Liver (tissue), 9 donors: ENCODE measurements around the gene FGD5. TPM values are rescaled to one million over a fixed set of nuclear protein-coding genes. Genes with fewer than 3 reads are reported as not detected.
A peak's percentile ranks its signal among the peaks of the same experiment; 100 is the strongest.

Experiments
- DNase-seq: peaks from one replicate; pipeline ENCODE4 v3.0.0-alpha.2; 2017; ENCODE audit warnings: low spot score
- H3K27ac ChIP-seq, 2 donors: one replicate each; pipeline ENCODE4 v1.7.0; 2013; ENCODE audit warnings: inconsistent platforms in 2 of 2, low read length in 2 of 2, control low read depth in 1 of 2, low read depth in 1 of 2, mild to moderate bottlenecking in 1 of 2
- H3K27me3 ChIP-seq, 4 donors: one replicate each; pipeline versions ENCODE4 v1.6.1 to v1.7.0; 2013; ENCODE audit warnings: low read length in 3 of 4, inconsistent platforms in 1 of 4, mild to moderate bottlenecking in 1 of 4, moderate library complexity in 1 of 4; ENCODE audit not compliant: control insufficient read depth in 4 of 4, insufficient read depth in 4 of 4
- H3K36me3 ChIP-seq, 4 donors: one replicate each; pipeline versions ENCODE4 v1.6.1 to v1.7.0; 2013; ENCODE audit warnings: low read length in 3 of 4, mild to moderate bottlenecking in 3 of 4, low read depth in 1 of 4, moderate library complexity in 1 of 4; ENCODE audit not compliant: control insufficient read depth in 4 of 4, insufficient read depth in 3 of 4
- H3K4me1 ChIP-seq, 4 donors: one replicate each; pipeline versions ENCODE4 v1.6.1 to v1.7.0; 2013; ENCODE audit warnings: low read length in 3 of 4, mild to moderate bottlenecking in 3 of 4, moderate library complexity in 1 of 4; ENCODE audit not compliant: control insufficient read depth in 4 of 4, insufficient read depth in 4 of 4
- H3K4me3 ChIP-seq, 3 donors: one replicate each; pipeline versions ENCODE4 v1.6.1 to v1.7.0; 2013; ENCODE audit warnings: low read length in 3 of 3, control low read depth in 1 of 3, low read depth in 1 of 3, mild to moderate bottlenecking in 1 of 3
- H3K9ac ChIP-seq, 2 donors: one replicate each; pipeline ENCODE4 v1.7.0; 2013; ENCODE audit warnings: low read length in 2 of 2, mild to moderate bottlenecking in 2 of 2, moderate library complexity in 2 of 2, control low read depth in 1 of 2, low read depth in 1 of 2
- H3K9me3 ChIP-seq, 4 donors: one replicate each; pipeline versions ENCODE4 v1.6.1 to v1.7.0; 2013; ENCODE audit warnings: low read length in 3 of 4; ENCODE audit not compliant: control insufficient read depth in 4 of 4
- ATF3 ChIP-seq: IDR thresholded peaks from 2 replicates; pipeline ENCODE4 v1.6.1; 2016; ENCODE audit warnings: antibody characterized with exemption
- CTCF ChIP-seq: fragments of 150-350 bp; IDR thresholded peaks from 2 replicates; pipeline ENCODE4 v1.5.1; 2017; ENCODE audit warnings: improper control_type of control experiment, low read depth, low read length; ENCODE audit not compliant: missing input control
- EGR1 ChIP-seq, 2 donors: IDR thresholded peaks; 2 replicates each; pipeline ENCODE4 v1.6.1; 2016 to 2018; ENCODE audit warnings: antibody characterized with exemption in 2 of 2, low read depth in 2 of 2
- FOXA1 ChIP-seq: IDR thresholded peaks from 2 replicates; pipeline ENCODE4 v1.6.1; 2016; ENCODE audit warnings: antibody characterized with exemption
- FOXA2 ChIP-seq: IDR thresholded peaks from 2 replicates; pipeline ENCODE4 v1.6.1; 2016; ENCODE audit warnings: antibody characterized with exemption
- GABPA ChIP-seq, 2 donors: IDR thresholded peaks in 1 of 2; conservative IDR thresholded peaks in 1 of 2; 2 replicates each; pipeline ENCODE4 v1.6.1; 2016; ENCODE audit warnings: antibody characterized with exemption in 2 of 2, mild to moderate bottlenecking in 1 of 2, moderate library complexity in 1 of 2
- HNF4A ChIP-seq, 2 donors: conservative IDR thresholded peaks; 2 replicates each; pipeline ENCODE4 v1.6.1; 2016; ENCODE audit warnings: antibody characterized with exemption in 2 of 2, mild to moderate bottlenecking in 2 of 2
- HNF4G ChIP-seq: IDR thresholded peaks from 2 replicates; pipeline ENCODE4 v1.6.1; 2016; ENCODE audit warnings: antibody characterized with exemption
- JUND ChIP-seq, 2 donors: IDR thresholded peaks; 2 replicates each; pipeline ENCODE4 v1.6.1; 2016; ENCODE audit warnings: antibody characterized with exemption in 2 of 2
- NR2F2 ChIP-seq: IDR thresholded peaks from 2 replicates; pipeline ENCODE4 v1.6.1; 2016; ENCODE audit warnings: antibody characterized with exemption
- RAD21 ChIP-seq, 2 donors: IDR thresholded peaks; 2 replicates each; pipeline ENCODE4 v1.6.1; 2016; ENCODE audit warnings: antibody characterized with exemption in 2 of 2, mild to moderate bottlenecking in 2 of 2
- RXRA ChIP-seq, 2 donors: IDR thresholded peaks; 2 replicates each; pipeline ENCODE4 v1.6.1; 2017 to 2018; ENCODE audit warnings: antibody characterized with exemption in 2 of 2, mild to moderate bottlenecking in 1 of 2
- SP1 ChIP-seq: IDR thresholded peaks from 2 replicates; pipeline ENCODE4 v1.6.1; 2018; ENCODE audit warnings: antibody characterized with exemption, mild to moderate bottlenecking
- TAF1 ChIP-seq: conservative IDR thresholded peaks from 2 replicates; pipeline ENCODE4 v1.6.1; 2016; ENCODE audit warnings: antibody characterized with exemption, mild to moderate bottlenecking
- YY1 ChIP-seq: IDR thresholded peaks from 2 replicates; pipeline ENCODE4 v1.6.1; 2016; ENCODE audit warnings: antibody characterized with exemption, mild to moderate bottlenecking
- WGBS: extraction: QIAGEN DNeasy Blood & Tissue Kit; methylation state at CpG from one replicate; pipeline ENCODE4 v1.1.7; 2013; 5-methylcytosine and 5-hydroxymethylcytosine counted together
- polyA plus RNA-seq, 2 donors: library from polyadenylated mRNA; stranded (reverse) in 1 of 2; unstranded in 1 of 2; fragments of 200-250 nt in 1 of 2; fragments of >200 nt in 1 of 2; fragmentation: Nextera tagmentation in 1 of 2; extraction: Ambion mirVana in 1 of 2; gene quantifications; one replicate each; pipeline versions ENCODE4 v1.2.1 to v1.2.3, GENCODE V29; 2013 to 2015
- total RNA-seq, 2 donors: library from RNA; depleted of rRNA; stranded (reverse); fragments of >200 nt; gene quantifications; one replicate each; pipeline ENCODE4 v1.2.3, GENCODE V29; 2014
- TF ChIP-seq, protein P1 (sequence below): IDR thresholded peaks from 2 replicates; pipeline ENCODE4 v1.6.1; 2016; ENCODE audit warnings: antibody characterized with exemption
- TF ChIP-seq, protein P2 (sequence below): IDR thresholded peaks from 2 replicates; pipeline ENCODE4 v1.6.1; 2016; ENCODE audit warnings: antibody characterized with exemption, mild to moderate bottlenecking
- TF ChIP-seq, protein P3 (sequence below): IDR thresholded peaks from 2 replicates; pipeline ENCODE4 v1.6.1; 2016; ENCODE audit warnings: antibody characterized with exemption
- donor health status: healthy.
- donor health status: healthy.
- donor health status: healthy.
- donor health status: healthy.
- donor health status: healthy.

Gene FGD5
- total and polyA plus RNA-seq, 4 donors: 2.0 to 6.3 (median 3.1) TPM

DNA sequence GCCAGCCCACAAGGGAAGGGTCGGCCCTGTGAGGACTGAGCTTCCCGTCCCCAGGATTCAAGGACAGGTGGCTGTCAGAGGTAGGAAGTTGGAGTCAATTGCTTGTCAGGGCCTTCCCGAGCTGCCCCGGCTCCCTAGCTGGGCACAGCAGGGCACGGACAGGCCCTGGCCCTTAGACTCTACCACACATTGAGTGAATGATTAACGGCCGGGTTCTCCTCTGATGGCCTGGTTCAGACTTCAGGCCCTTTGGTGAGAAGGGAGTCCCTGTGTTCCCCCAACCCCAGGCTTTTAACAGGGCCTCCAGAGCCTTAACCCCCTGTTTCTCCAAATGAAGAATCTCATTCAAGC is 16.4 kb upstream of the FGD5 start:
- DNase-seq: no peak
- no peaks in the 10 kb centered on the region for H3K9me3 ChIP-seq
- no peaks in the 10 kb centered on the region for H3K27me3 ChIP-seq
- TF ChIP-seq YY1 (peak; percentile 50), FOXA1 (no peak), SP1 (peak; percentile 95), RXRA (IDR thresholded peaks at IDR 0.05) (peak; percentile 68 to 75), NR2F2 (no peak), CTCF (no peak), ATF3 (no peak), JUND (IDR thresholded peaks at IDR 0.05) (no peak), EGR1 (IDR thresholded peaks at IDR 0.05; ENCODE audit: low read depth in 2 of 2) (no peak), FOXA2 (no peak), GABPA (IDR thresholded peaks at IDR 0.05 in 1 of 2, conservative IDR thresholded peaks at IDR 0.05 in 1 of 2) (no peak), HNF4A (conservative IDR thresholded peaks at IDR 0.05) (peak; percentile 83), TAF1 (no peak), HNF4G (peak; percentile 58), RAD21 (IDR thresholded peaks at IDR 0.05) (no peak)
- TF ChIP-seq, protein P1, sequence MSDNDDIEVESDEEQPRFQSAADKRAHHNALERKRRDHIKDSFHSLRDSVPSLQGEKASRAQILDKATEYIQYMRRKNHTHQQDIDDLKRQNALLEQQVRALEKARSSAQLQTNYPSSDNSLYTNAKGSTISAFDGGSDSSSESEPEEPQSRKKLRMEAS: peak; percentile 51
- TF ChIP-seq, protein P2, sequence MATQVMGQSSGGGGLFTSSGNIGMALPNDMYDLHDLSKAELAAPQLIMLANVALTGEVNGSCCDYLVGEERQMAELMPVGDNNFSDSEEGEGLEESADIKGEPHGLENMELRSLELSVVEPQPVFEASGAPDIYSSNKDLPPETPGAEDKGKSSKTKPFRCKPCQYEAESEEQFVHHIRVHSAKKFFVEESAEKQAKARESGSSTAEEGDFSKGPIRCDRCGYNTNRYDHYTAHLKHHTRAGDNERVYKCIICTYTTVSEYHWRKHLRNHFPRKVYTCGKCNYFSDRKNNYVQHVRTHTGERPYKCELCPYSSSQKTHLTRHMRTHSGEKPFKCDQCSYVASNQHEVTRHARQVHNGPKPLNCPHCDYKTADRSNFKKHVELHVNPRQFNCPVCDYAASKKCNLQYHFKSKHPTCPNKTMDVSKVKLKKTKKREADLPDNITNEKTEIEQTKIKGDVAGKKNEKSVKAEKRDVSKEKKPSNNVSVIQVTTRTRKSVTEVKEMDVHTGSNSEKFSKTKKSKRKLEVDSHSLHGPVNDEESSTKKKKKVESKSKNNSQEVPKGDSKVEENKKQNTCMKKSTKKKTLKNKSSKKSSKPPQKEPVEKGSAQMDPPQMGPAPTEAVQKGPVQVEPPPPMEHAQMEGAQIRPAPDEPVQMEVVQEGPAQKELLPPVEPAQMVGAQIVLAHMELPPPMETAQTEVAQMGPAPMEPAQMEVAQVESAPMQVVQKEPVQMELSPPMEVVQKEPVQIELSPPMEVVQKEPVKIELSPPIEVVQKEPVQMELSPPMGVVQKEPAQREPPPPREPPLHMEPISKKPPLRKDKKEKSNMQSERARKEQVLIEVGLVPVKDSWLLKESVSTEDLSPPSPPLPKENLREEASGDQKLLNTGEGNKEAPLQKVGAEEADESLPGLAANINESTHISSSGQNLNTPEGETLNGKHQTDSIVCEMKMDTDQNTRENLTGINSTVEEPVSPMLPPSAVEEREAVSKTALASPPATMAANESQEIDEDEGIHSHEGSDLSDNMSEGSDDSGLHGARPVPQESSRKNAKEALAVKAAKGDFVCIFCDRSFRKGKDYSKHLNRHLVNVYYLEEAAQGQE: peak; percentile 63
- TF ChIP-seq, protein P3, sequence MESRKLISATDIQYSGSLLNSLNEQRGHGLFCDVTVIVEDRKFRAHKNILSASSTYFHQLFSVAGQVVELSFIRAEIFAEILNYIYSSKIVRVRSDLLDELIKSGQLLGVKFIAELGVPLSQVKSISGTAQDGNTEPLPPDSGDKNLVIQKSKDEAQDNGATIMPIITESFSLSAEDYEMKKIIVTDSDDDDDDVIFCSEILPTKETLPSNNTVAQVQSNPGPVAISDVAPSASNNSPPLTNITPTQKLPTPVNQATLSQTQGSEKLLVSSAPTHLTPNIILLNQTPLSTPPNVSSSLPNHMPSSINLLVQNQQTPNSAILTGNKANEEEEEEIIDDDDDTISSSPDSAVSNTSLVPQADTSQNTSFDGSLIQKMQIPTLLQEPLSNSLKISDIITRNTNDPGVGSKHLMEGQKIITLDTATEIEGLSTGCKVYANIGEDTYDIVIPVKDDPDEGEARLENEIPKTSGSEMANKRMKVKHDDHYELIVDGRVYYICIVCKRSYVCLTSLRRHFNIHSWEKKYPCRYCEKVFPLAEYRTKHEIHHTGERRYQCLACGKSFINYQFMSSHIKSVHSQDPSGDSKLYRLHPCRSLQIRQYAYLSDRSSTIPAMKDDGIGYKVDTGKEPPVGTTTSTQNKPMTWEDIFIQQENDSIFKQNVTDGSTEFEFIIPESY: no peak
- WGBS: 22% methylated on average over 7 of the region's 7 CpGs
- H3K9ac ChIP-seq: no peak overlapping the region
- peak overlapping the region; percentile 58 to 61 for H3K27ac ChIP-seq
- H3K4me1 ChIP-seq: peaks cover 10 to 31% (median 23%) of the 10 kb centered on the region in 4 donors
- H3K4me3 ChIP-seq: no peak overlapping the region
- H3K36me3 ChIP-seq: no peaks in the 10 kb centered on the region
